OCI-LY3 (cell line): Measurements from ENCODE around the gene ZBTB38.
A peak's percentile ranks its signal among the peaks of the same experiment; 100 is the strongest.

ENCODE experiments used
- H2AFZ ChIP-seq: fragments of 200-600, 300-600 bp; shearing (Covaris generic); 2 replicates; pipeline ENCODE4 v1.6.0; 2014; ENCODE audit warnings: antibody characterized with exemption, low read depth, low read length
- H3K27ac ChIP-seq: fragments of 200-600, 300-600 bp; sonication (generic); 2 replicates; pipeline ENCODE4 v1.5.1; 2014; ENCODE audit warnings: mild to moderate bottlenecking, low read length, moderate library complexity, mixed read lengths
- H3K27me3 ChIP-seq: fragments of 200-600, 300-600 bp; sonication (generic); 2 replicates; pipeline ENCODE4 v1.6.1; 2014; ENCODE audit warnings: low read depth, low read length, mixed read lengths
- H3K36me3 ChIP-seq: fragments of 200-600, 300-600 bp; sonication (generic); replicated peaks from 2 replicates; pipeline ENCODE3; 2014; ENCODE audit warnings: low read depth, low read length, mixed read lengths
- H3K4me1 ChIP-seq: fragments of 300-600, 200-600 bp; sonication (generic); 2 replicates; pipeline ENCODE4 v1.6.1; 2014; ENCODE audit warnings: low read length, mixed read lengths
- H3K4me2 ChIP-seq: fragments of 200-600, 300-600 bp; sonication (generic); 2 replicates; pipeline ENCODE4 v1.6.1; 2014; ENCODE audit warnings: low read length, mixed read lengths
- H3K4me3 ChIP-seq: fragments of 300-600, 200-600 bp; sonication (generic); 2 replicates; pipeline ENCODE4 v1.5.1; 2014; ENCODE audit warnings: antibody characterized with exemption, mild to moderate bottlenecking, low read length, moderate library complexity
- H3K79me2 ChIP-seq: fragments of 300-600, 200-600 bp; shearing (Covaris generic); 2 replicates; pipeline ENCODE4 v1.6.1; 2014; ENCODE audit warnings: mild to moderate bottlenecking, low read length, mixed read lengths
- H3K9ac ChIP-seq: fragments of 300-600, 200-600 bp; shearing (Covaris generic); 2 replicates; pipeline ENCODE4 v1.6.0; 2014; ENCODE audit warnings: mild to moderate bottlenecking, low read length, moderate library complexity
- H3K9me3 ChIP-seq: fragments of 200-600, 300-600 bp; shearing (Covaris generic); 2 replicates; pipeline ENCODE4 v1.6.1; 2014; ENCODE audit warnings: low read length, mixed read lengths; ENCODE audit not compliant: insufficient read depth
- H4K20me1 ChIP-seq: fragments of 200-600, 300-600 bp; sonication (generic); 2 replicates; pipeline ENCODE4 v1.6.1; 2016; ENCODE audit warnings: low read length, mixed read lengths; ENCODE audit not compliant: insufficient read depth
- EZH2phosphoT487 ChIP-seq: fragments of 200-600 bp; shearing (Covaris generic); IDR thresholded peaks from 2 replicates; pipeline ENCODE4 v1.6.1; 2018; ENCODE audit warnings: antibody characterized with exemption, mixed run types, low read depth
- TF ChIP-seq, protein P1 (sequence below): fragments of 200-600, 300-600 bp; sonication (generic); IDR thresholded peaks from 2 replicates; pipeline ENCODE4 v1.5.1; 2014; ENCODE audit warnings: antibody characterized with exemption, low read length, low read depth

Gene ZBTB38

DNA sequence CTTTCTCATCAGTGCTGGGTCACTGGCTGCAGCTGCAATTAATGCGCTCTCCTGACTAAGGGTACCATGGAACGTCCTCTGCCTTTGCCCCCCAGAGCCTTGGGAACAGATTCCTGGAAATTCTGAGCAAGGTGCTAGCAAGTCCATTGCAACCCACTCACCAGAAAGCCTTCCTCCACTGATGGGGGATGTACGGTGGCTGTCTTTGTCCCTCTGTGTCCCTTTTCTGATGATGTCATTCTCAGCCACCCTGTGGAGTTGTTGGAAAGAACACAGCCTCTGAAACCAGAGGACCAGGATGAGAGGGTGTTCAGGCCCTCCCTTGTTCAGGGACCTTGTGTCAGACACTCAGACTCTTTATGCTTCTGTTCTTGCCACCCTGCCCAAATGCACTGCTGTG, 38.1 kb upstream of the ZBTB38 start:
- H4K20me1 ChIP-seq: no peaks in the 10 kb centered on the region
- H3K9me3 ChIP-seq: no peaks in the 10 kb centered on the region
- no peaks in the 10 kb centered on the region for H3K36me3 ChIP-seq
- TF ChIP-seq, protein P1, sequence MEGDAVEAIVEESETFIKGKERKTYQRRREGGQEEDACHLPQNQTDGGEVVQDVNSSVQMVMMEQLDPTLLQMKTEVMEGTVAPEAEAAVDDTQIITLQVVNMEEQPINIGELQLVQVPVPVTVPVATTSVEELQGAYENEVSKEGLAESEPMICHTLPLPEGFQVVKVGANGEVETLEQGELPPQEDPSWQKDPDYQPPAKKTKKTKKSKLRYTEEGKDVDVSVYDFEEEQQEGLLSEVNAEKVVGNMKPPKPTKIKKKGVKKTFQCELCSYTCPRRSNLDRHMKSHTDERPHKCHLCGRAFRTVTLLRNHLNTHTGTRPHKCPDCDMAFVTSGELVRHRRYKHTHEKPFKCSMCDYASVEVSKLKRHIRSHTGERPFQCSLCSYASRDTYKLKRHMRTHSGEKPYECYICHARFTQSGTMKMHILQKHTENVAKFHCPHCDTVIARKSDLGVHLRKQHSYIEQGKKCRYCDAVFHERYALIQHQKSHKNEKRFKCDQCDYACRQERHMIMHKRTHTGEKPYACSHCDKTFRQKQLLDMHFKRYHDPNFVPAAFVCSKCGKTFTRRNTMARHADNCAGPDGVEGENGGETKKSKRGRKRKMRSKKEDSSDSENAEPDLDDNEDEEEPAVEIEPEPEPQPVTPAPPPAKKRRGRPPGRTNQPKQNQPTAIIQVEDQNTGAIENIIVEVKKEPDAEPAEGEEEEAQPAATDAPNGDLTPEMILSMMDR: no peak
- no peak for TF ChIP-seq EZH2phosphoT487
- peaks cover 28% of the 10 kb centered on the region for H3K4me1 ChIP-seq
- no peak overlapping the region for H3K4me3 ChIP-seq
- no peak overlapping the region for H3K27ac ChIP-seq
- no peak overlapping the region for H3K9ac ChIP-seq
- H2AFZ ChIP-seq: no peak overlapping the region
- H3K79me2 ChIP-seq: no peaks in the 10 kb centered on the region
- H3K4me2 ChIP-seq: no peak overlapping the region
- no peaks in the 10 kb centered on the region for H3K27me3 ChIP-seq

DNA sequence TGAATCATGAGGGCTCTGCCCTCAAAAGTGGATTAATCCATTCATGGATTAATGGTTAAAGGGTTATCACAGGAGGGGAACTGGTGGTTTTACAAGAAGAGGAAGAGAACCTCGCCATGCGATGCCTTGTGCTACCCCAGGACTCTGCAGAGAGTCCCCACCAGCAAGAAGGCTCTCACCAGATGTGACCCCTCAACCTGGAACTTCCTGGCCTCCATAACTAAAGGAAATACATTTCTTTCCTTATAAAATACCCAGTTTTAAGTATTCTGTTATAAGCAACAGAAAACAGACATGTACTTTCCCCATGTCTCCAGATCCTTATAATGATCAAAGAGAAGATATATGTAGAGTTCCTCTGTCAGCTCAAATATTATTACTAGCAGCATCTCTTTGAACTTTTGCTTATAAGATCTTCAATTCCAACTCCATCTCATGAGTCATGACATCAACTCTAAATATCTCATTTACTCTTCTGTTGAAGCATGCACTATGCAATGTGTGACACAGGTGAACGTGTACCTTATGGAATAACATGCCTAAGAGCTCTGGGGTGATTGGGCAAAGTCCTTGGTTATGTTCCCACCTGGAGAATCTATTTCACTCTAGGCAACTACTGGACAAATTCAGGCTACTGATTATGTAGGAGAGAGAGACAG, 37.5 kb upstream of the ZBTB38 start:
- H3K4me2 ChIP-seq: no peak overlapping the region
- no peak overlapping the region for H3K9ac ChIP-seq
- H2AFZ ChIP-seq: no peak overlapping the region
- TF ChIP-seq EZH2phosphoT487: no peak
- TF ChIP-seq, protein P1: no peak
- H3K36me3 ChIP-seq: no peaks in the 10 kb centered on the region
- no peaks in the 10 kb centered on the region for H3K79me2 ChIP-seq
- no peaks in the 10 kb centered on the region for H3K9me3 ChIP-seq
- H3K27ac ChIP-seq: no peak overlapping the region
- no peak overlapping the region for H3K4me3 ChIP-seq
- H4K20me1 ChIP-seq: no peaks in the 10 kb centered on the region
- peaks cover 30% of the 10 kb centered on the region for H3K4me1 ChIP-seq
- no peaks in the 10 kb centered on the region for H3K27me3 ChIP-seq

DNA sequence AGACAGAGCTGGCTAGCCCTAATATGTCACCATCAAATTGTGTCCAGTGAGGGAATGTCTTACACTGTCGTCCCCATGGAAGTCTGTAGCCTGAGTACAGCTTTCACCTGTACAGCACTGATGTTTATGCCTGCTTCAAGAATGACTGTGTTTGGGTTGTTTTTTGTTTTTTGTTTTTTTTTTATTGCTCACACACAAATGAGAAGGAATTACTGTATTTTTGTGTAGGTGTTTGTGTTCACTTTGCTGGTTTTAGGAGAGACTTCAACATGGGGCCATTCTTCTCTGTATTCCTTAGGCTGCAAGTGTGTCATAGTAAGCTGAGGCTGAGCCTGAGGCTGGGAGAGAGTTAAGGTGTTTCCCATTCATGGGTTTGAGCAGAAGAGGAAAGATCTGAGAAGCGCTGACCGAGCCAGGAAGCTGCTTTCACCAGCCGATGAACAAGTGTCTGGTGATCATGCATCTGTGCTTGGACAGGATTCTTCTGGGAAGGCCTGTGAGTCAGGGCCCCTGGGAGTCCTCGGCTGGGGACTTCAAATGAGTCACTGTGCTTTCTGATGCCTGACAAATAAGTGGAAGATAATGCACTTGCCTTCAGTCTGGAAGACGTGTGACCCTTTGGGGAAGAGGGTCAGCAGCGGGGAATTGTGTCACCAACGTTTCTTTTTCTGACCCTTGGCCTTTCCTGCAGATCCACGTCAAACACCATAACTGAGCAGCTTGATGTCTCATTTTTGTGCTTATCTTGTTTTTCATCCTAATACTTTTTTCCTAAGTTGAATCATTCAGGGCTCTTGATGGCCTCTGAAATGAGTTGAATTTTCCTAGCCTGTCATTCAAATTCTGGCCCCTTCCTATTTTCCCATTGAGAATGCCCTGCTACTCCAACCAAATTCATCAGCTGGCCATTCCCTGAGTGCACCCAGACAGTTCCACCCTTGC, 36.7 kb upstream of the ZBTB38 start:
- Histone ChIP-seq H2AFZ (no peak overlapping the region), H3K79me2 (no peaks in the 10 kb centered on the region), H3K9ac (no peak overlapping the region), H3K27me3 (no peaks in the 10 kb centered on the region), H3K4me1 (peaks cover 38% of the 10 kb centered on the region), H3K4me2 (peak overlapping the region; percentile 4; the same call in 1 of the 2 replicates), H3K9me3 (no peaks in the 10 kb centered on the region), H4K20me1 (no peaks in the 10 kb centered on the region), H3K4me3 (no peak overlapping the region), H3K36me3 (no peaks in the 10 kb centered on the region), H3K27ac (no peak overlapping the region)
- TF ChIP-seq, protein P1: no peak
- TF ChIP-seq EZH2phosphoT487: no peak

DNA sequence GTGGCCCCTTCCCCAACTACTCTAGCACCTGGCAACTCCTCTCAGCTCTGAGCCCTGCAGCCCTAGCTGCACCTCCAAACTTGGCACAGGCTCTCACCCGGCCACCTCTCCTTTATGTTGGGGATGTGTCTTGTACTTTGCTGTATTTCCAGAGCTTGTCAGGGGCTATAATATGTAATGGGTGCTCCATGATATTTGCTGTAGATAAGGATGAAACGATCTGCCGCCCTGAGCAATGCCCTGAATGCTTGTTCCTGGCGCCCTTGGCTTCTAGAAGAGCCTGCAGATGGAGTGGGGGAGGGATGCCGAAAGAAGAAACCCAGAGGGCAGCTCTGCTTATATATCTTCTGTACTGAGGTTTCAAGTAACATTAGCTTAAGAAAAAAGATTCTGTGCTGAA, 35.9 kb upstream of the ZBTB38 start:
- Histone ChIP-seq H3K4me2 (no peak overlapping the region), H3K4me3 (no peak overlapping the region)

More for the DNA sequence above, 35.9 kb upstream of the ZBTB38 start:
- Histone ChIP-seq H3K36me3 (no peaks in the 10 kb centered on the region), H3K79me2 (no peaks in the 10 kb centered on the region), H3K9me3 (no peaks in the 10 kb centered on the region), H3K27ac (no peak overlapping the region), H3K9ac (no peak overlapping the region), H2AFZ (no peak overlapping the region), H3K4me1 (peaks cover 45% of the 10 kb centered on the region), H4K20me1 (no peaks in the 10 kb centered on the region), H3K27me3 (no peaks in the 10 kb centered on the region)
- no peak for TF ChIP-seq EZH2phosphoT487
- TF ChIP-seq, protein P1: no peak
